Kidney epithelial cell (primary cell): ENCODE results near the gene SMAD3. TPM values are rescaled to one million over a fixed set of nuclear protein-coding genes. Genes with fewer than 3 reads are reported as not detected.

Experiments
- DNase-seq: peaks from one replicate; pipeline ENCODE4 v3.0.0-alpha.2; 2010; ENCODE audit warnings: low read depth
- H3K27me3 ChIP-seq: 2 replicates; pipeline ENCODE4 v1.6.0; 2011; ENCODE audit warnings: low read length; ENCODE audit not compliant: control insufficient read depth, insufficient read depth
- H3K36me3 ChIP-seq: 2 replicates; pipeline ENCODE4 v1.5.1; 2011; ENCODE audit warnings: low read length; ENCODE audit not compliant: control insufficient read depth, insufficient read depth
- H3K4me3 ChIP-seq: 2 replicates; pipeline ENCODE4 v1.5.1; 2011; ENCODE audit warnings: low read depth, mild to moderate bottlenecking, control low read depth, low read length
- CTCF ChIP-seq: IDR thresholded peaks from 2 replicates; pipeline ENCODE4 v1.5.1; 2011; ENCODE audit warnings: mild to moderate bottlenecking, moderate library complexity, low read length, control low read depth, inconsistent platforms; ENCODE audit not compliant: insufficient read depth, poor library complexity, severe bottlenecking
- total RNA-seq: library from RNA; depleted of rRNA; stranded (reverse); fragments of >200 nt; gene quantifications from 2 replicates; pipeline ENCODE4 v1.2.3, GENCODE V29; 2015

SMAD3 gene
- total RNA-seq, 1 donor from 2014 or later: 34.8 TPM

- no peaks in the 10 kb centered on the region for H3K36me3 ChIP-seq
- H3K4me3 ChIP-seq: no peak overlapping the region
- no peak for TF ChIP-seq CTCF
- no peaks in the 10 kb centered on the region for H3K27me3 ChIP-seq
- DNase-seq: no peak
These were observed 26.7 kb downstream of the SMAD3 start for GRCh38 chr15:67091980-67092677.

GRCh38 chr15:67092752-67093503 is 27.5 kb downstream of the SMAD3 start:
- no peak overlapping the region for H3K4me3 ChIP-seq
- no peaks in the 10 kb centered on the region for H3K27me3 ChIP-seq
- no peak for DNase-seq
- H3K36me3 ChIP-seq: no peaks in the 10 kb centered on the region
- no peak for TF ChIP-seq CTCF

GRCh38 chr15:67093504-67093862 is 28.1 kb downstream of the SMAD3 start:
- no peak for TF ChIP-seq CTCF
- H3K36me3 ChIP-seq: no peaks in the 10 kb centered on the region
- no peaks in the 10 kb centered on the region for H3K27me3 ChIP-seq
- no peak for DNase-seq
- no peak overlapping the region for H3K4me3 ChIP-seq

- no peaks in the 10 kb centered on the region for H3K27me3 ChIP-seq
- no peak overlapping the region for H3K4me3 ChIP-seq
- no peak for DNase-seq
- no peak for TF ChIP-seq CTCF
- no peaks in the 10 kb centered on the region for H3K36me3 ChIP-seq
These were observed 28.8 kb downstream of the SMAD3 start for GRCh38 chr15:67094001-67094826.

GRCh38 chr15:67095912-67096311 is 30.5 kb downstream of the SMAD3 start:
- no peak for TF ChIP-seq CTCF
- Histone ChIP-seq H3K36me3 (no peaks in the 10 kb centered on the region), H3K27me3 (no peaks in the 10 kb centered on the region), H3K4me3 (no peak overlapping the region)
- DNase-seq: no peak
